Heart right ventricle (tissue), 16 donors: Measurements from ENCODE around the gene IZUMO4. TPM values are rescaled to one million over a fixed set of nuclear protein-coding genes. Genes with fewer than 3 reads are reported as not detected.

ENCODE experiments used
- ATAC-seq, 8 donors: fragments of 200-7000 bp; cut with Tn5 transposase; one replicate each; pipeline ENCODE4 v1.9.1; 2020; ENCODE audit warnings: mild to moderate bottlenecking in 8 of 8, moderate library complexity in 8 of 8, moderate number of reproducible peaks in 1 of 8
- DNase-seq, 2 donors: peaks; one replicate each; pipeline ENCODE4 v3.0.0-alpha.2; 2020
- H3K27ac ChIP-seq, 10 donors: fragments of 200-600 bp; sonication (generic) in 2 of 10; one replicate each; pipeline versions ENCODE4 v1.5.0 to v1.8.0; 2020 to 2022; ENCODE audit warnings: mild to moderate bottlenecking in 3 of 10
- H3K27me3 ChIP-seq, 7 donors: fragments of 200-600 bp; one replicate each; pipeline ENCODE4 v1.8.0; 2021 to 2022; ENCODE audit warnings: mild to moderate bottlenecking in 2 of 7
- H3K36me3 ChIP-seq, 9 donors: fragments of 200-600 bp; sonication (generic) in 1 of 9; one replicate each; pipeline versions ENCODE4 v1.5.0 to v1.8.0; 2020 to 2022; ENCODE audit warnings: mild to moderate bottlenecking in 2 of 9
- H3K4me1 ChIP-seq, 9 donors: fragments of 200-600 bp; sonication (generic) in 1 of 9; one replicate each; pipeline versions ENCODE4 v1.5.0 to v1.8.0; 2020 to 2022; ENCODE audit warnings: mild to moderate bottlenecking in 4 of 9
- H3K4me3 ChIP-seq, 10 donors: fragments of 200-600 bp; sonication (generic) in 2 of 10; one replicate each; pipeline versions ENCODE4 v1.5.0 to v1.8.0; 2020 to 2022; ENCODE audit warnings: mild to moderate bottlenecking in 7 of 10, moderate library complexity in 2 of 10
- H3K9me3 ChIP-seq, 11 donors: fragments of 200-600 bp in 10 of 11; sonication (generic) in 2 of 11; one replicate each; pipeline versions ENCODE4 v1.5.0 to v1.8.0; 2013 to 2022; ENCODE audit warnings: mild to moderate bottlenecking in 2 of 11, control low read depth in 1 of 11, moderate library complexity in 1 of 11
- CTCF ChIP-seq, 9 donors: fragments of 200-600 bp; sonication (generic) in 2 of 9; IDR thresholded peaks; one replicate each; pipeline versions ENCODE4 v1.5.0 to v1.8.0; 2021 to 2022; ENCODE audit warnings: antibody characterized with exemption in 9 of 9, mild to moderate bottlenecking in 5 of 9, moderate library complexity in 1 of 9
- WGBS, 2 donors: extraction: QIAGEN DNeasy Blood & Tissue Kit; methylation state at CpG; one replicate each; pipeline ENCODE4 v1.1.7; 2013; ENCODE audit warnings: inconsistent platforms in 1 of 2; 5-methylcytosine and 5-hydroxymethylcytosine counted together
- intact Hi-C, 10 donors: fragments of 100-400 bp; cut with DNase I; formaldehyde crosslinking; loops; one replicate each; pipeline versions ENCODE4 v1.11.1 to v1.14.2; 2022
- polyA plus RNA-seq, 2 donors: library from polyadenylated mRNA; stranded (reverse); fragments of 200-250 nt; gene quantifications; one replicate each; pipeline ENCODE4 v1.2.3, GENCODE V29; 2013
- total RNA-seq, 10 donors: library from RNA; stranded (reverse); fragmentation: NEBNext Ultra II Directional in 3 of 10; extraction: Animal tissue kit (Norgen Biotek cat#: 25700) in 3 of 10; gene quantifications; one replicate each; pipeline versions ENCODE4 v1.2.1 to v1.2.4, GENCODE V29; 2021 to 2023
- donor health status: Arrhythmogenic right ventricular cardiomyopathy.
- donor health status: ischemic (EF 13 %, LVEDD 7.1; RV severe dilation, severe dysfunction).
- donor health status: healthy with polysubstance abuse.
- donor health status: DM: no; HTN: yes; CAD: no.
- donor health status: DM: no; HTN: no; CAD: no.
- donor health status: ischemic (EF 25% LVEDD 6.9; RV normal size, moderate dysfunction).
- donor health status: ischemic (EF 25% LVEDD 5.7; RV mildly dilated, moderate dysfunction).
- donor health status: healthy.
- donor health status: DM: yes; HTN: yes; CAD: no.
- donor health status: Ischemic cardiomyopathy.
- donor health status: ischemic (EF 35%, LVEDD 5.7; RV mildly dilated, moderate dysfunction).
- donor health status: nonischemic (EF 11% LVEDD 7.7; RV severe dilation, severe dysfunction).
- donor health status: DM: yes; HTN: yes; CAD: no.
- donor health status: PGD.
- donor health status: ischemic (EF 29% LVEDD 5.4; RV normal size, mild dysfunction).
- donor health status: nonischemic (EF 23%, LVEDD 6.1; RV moderate dilation, normal function).

Gene IZUMO4
- total and polyA plus RNA-seq, 12 donors, result 1.2 to 13.1 (median 2.7) TPM

- 79 to 83% methylated on average over 23 of the region's 23 CpGs for WGBS, 2 donors
Observed at GRCh38 chr19:2112516-2113320, 16.0 kb downstream of the IZUMO4 start.

DNA sequence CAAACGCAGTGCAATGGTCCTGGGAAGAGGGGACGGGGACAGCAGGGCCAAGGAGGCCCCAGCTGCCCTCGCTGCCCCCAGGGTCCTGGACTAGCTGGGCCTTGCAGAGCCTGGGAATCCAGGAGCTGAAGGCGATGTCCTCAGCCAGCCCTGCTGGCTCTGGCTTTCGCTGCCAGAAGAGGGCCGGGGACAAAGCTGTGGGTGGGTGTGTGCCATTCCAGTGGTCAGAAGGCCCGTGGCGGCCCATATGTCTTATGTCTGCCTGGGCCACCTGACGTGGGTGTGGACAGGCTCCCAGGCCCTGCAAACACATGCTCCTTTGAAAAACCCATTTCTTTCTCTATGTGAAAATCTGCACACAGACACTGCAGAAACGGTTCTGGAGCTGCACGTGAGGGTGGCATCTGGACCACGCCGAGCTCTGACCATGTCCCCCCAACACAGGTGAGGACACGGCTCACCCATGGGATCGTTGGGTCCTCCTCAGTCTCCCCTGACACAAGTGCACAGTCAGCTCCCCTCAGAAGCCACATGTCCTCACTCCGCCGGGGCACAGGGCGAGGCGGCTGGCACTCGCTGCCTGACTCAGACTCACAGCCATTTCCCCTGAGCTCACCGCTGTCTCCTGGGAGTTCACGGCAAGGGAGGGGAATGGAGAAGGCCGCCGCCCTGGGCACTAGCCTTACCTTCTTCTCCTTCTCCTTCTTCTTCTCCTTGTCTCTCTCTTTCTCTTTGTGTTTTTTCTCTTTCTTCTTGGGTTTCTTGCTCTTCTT, 16.9 kb downstream of the IZUMO4 start:
- Histone ChIP-seq H3K27me3 (no peaks in the 10 kb centered on the region), H3K9me3 (no peaks in the 10 kb centered on the region), H3K4me1 (peaks cover 0 to 6% (median 0%) of the 10 kb centered on the region in 9 donors), H3K27ac (no peak overlapping the region), H3K36me3 (peaks cover 20 to 100% (median 96%) of the 10 kb centered on the region in 9 donors), H3K4me3 (no peak overlapping the region)
- 85 to 86% methylated on average over 24 of the region's 24 CpGs for WGBS, 2 donors
- DNase-seq (no peak), ATAC-seq (no peak)
- no peak for TF ChIP-seq CTCF (IDR thresholded peaks at IDR 0.05)
- intact Hi-C loops, result no loop called here

More at GRCh38 chr19:2112516-2113320, 16.0 kb downstream of the IZUMO4 start:
- DNase-seq (peak in 1 of 2 donors; percentile 19), ATAC-seq (peak in 2 of 8 donors; percentile 19 to 20)
- intact Hi-C loops, result no loop called here
- Histone ChIP-seq H3K4me1 (peaks cover 0 to 6% (median 0%) of the 10 kb centered on the region in 9 donors), H3K27me3 (no peaks in the 10 kb centered on the region), H3K9me3 (no peaks in the 10 kb centered on the region), H3K27ac (no peak overlapping the region), H3K4me3 (no peak overlapping the region), H3K36me3 (peaks cover 19 to 100% (median 94%) of the 10 kb centered on the region in 9 donors)
- no peak for TF ChIP-seq CTCF (IDR thresholded peaks at IDR 0.05)

GRCh38 chr19:2114218-2114617, 17.5 kb downstream of the IZUMO4 start:
- H3K27ac ChIP-seq, result no peak overlapping the region

More at GRCh38 chr19:2114218-2114617, 17.5 kb downstream of the IZUMO4 start:
- H3K9me3 ChIP-seq, result no peaks in the 10 kb centered on the region
- H3K4me3 ChIP-seq, result no peak overlapping the region
- no peaks in the 10 kb centered on the region for H3K27me3 ChIP-seq
- no peak for TF ChIP-seq CTCF (IDR thresholded peaks at IDR 0.05)
- DNase-seq (no peak), ATAC-seq (no peak)
- 91% methylated on average over 9 of the region's 9 CpGs for WGBS, 2 donors
- intact Hi-C loops, result no loop called here
- peaks cover 0 to 6% (median 0%) of the 10 kb centered on the region in 9 donors for H3K4me1 ChIP-seq
- peaks cover 20 to 100% (median 95%) of the 10 kb centered on the region in 9 donors for H3K36me3 ChIP-seq
